A673 (cell line): ENCODE data around the gene GRM3. TPM values are rescaled to one million over a fixed set of nuclear protein-coding genes. Genes with fewer than 3 reads are reported as not detected.

Source experiments
- BruUV-seq: library from RNA; stranded (reverse); fragments of 400-500 nt; replicated peaks from 2 replicates; lab custom pipeline; 2021; lab: Mats Ljungman, UMichigan
- CTCF ChIA-PET: fragments of 300-600 bp; sonication (Branson Sonifier 250); formaldehyde crosslinking; loops from one replicate; lab custom pipeline; 2022; ENCODE audit warnings: antibody characterized with exemption; lab: Charles Lee
- POLR2A ChIA-PET: fragments of 300-600 bp; sonication (Branson Sonifier 250); formaldehyde crosslinking; loops from one replicate; lab custom pipeline; 2022; ENCODE audit warnings: antibody characterized with exemption; ENCODE audit not compliant: low non-redundant PET; lab: Charles Lee
- DNase-seq: peaks from one replicate; pipeline ENCODE4 v3.0.0-alpha.2; 2015; ENCODE audit warnings: low spot score
- H3K27ac ChIP-seq: fragments of 200-600 bp; sonication (generic); 2 replicates; pipeline ENCODE4 v1.5.1; 2016; ENCODE audit warnings: mixed run types, low read depth, mild to moderate bottlenecking, mixed read lengths, antibody characterized with exemption, low read length; ENCODE audit not compliant: poor library complexity, severe bottlenecking
- H3K27me3 ChIP-seq: fragments of 200-600 bp; sonication (generic); replicated peaks from 2 replicates; pipeline ENCODE4 v1.6.1; 2017; ENCODE audit warnings: mixed run types, low read depth, mild to moderate bottlenecking, mixed read lengths, antibody characterized with exemption, low read length; ENCODE audit not compliant: insufficient read depth, poor library complexity
- H3K36me3 ChIP-seq: fragments of 200-600 bp; sonication (generic); 2 replicates; pipeline ENCODE4 v1.6.1; 2016; ENCODE audit warnings: mixed run types, mild to moderate bottlenecking, mixed read lengths, antibody characterized with exemption, low read length; ENCODE audit not compliant: insufficient read depth, poor library complexity, severe bottlenecking
- H3K4me1 ChIP-seq: fragments of 200-600 bp; sonication (generic); 2 replicates; pipeline ENCODE4 v1.6.1; 2017; ENCODE audit warnings: mixed run types, mild to moderate bottlenecking, mixed read lengths, antibody characterized with exemption, low read length; ENCODE audit not compliant: insufficient read depth, poor library complexity, severe bottlenecking
- H3K4me3 ChIP-seq: fragments of 200-600 bp; sonication (generic); 2 replicates; pipeline ENCODE4 v1.5.1; 2016; ENCODE audit warnings: low read depth, mixed run types, mild to moderate bottlenecking, mixed read lengths, low read length; ENCODE audit not compliant: poor library complexity, severe bottlenecking
- H3K9me3 ChIP-seq: fragments of 200-600 bp; sonication (generic); 2 replicates; pipeline ENCODE4 v1.6.1; 2016; ENCODE audit warnings: mixed run types, low read depth, mild to moderate bottlenecking, mixed read lengths, antibody characterized with exemption, low read length; ENCODE audit not compliant: poor library complexity, severe bottlenecking
- EZH2 ChIP-seq: fragments of 200-600 bp; sonication (generic); IDR thresholded peaks from 2 replicates; pipeline ENCODE4 v1.6.1; 2017; ENCODE audit warnings: borderline replicate concordance, low read depth, mild to moderate bottlenecking, mixed read lengths, antibody characterized with exemption, low read length; ENCODE audit not compliant: poor library complexity, severe bottlenecking
- intact Hi-C: fragments of 100-400 bp; cut with micrococcal nuclease; formaldehyde crosslinking; loops from one replicate; pipeline ENCODE4 v1.10.0; 2022; ENCODE audit not compliant: unreplicated experiment
- total RNA-seq: library from RNA; stranded (reverse); gene quantifications from 2 replicates; pipeline ENCODE4 v1.2.3, GENCODE V29; 2021
- TF ChIP-seq, protein P1 (sequence below): fragments of 300-800, 200-600 bp; sonication (generic); conservative IDR thresholded peaks from 2 replicates; pipeline ENCODE4 v1.5.1; 2017; ENCODE audit warnings: low read depth, mild to moderate bottlenecking, antibody characterized with exemption, low read length, moderate library complexity, mixed read lengths

The GRM3 gene
- total RNA-seq, 1 experiment from 2014 or later: not detected

DNA sequence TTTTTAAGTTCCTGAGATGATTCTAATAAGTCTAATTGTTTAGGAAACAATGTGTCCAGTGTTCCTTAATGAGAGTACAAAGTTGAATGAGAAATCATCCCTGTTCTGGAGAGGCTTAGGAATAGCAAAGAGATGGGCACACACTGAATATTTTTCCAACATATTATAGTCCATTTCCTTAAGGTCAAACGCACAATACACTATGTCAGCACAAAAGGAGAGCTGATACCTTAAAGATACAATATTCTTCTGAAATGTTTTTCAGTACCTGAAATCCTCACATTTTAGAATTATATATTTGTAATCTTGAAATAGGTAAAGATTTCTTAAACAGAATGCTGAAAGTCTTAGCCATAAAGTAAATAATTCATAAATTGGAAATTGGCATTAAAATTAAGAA is 183.2 kb downstream of the GRM3 start:
- POLR2A ChIA-PET: no interaction called here
- Histone ChIP-seq H3K36me3 (no peaks in the 10 kb centered on the region), H3K4me1 (no peaks in the 10 kb centered on the region), H3K4me3 (no peak overlapping the region), H3K9me3 (no peaks in the 10 kb centered on the region), H3K27ac (no peak overlapping the region), H3K27me3 (peaks cover 52% of the 10 kb centered on the region)
- CTCF ChIA-PET: no interaction called here
- TF ChIP-seq, protein P1, sequence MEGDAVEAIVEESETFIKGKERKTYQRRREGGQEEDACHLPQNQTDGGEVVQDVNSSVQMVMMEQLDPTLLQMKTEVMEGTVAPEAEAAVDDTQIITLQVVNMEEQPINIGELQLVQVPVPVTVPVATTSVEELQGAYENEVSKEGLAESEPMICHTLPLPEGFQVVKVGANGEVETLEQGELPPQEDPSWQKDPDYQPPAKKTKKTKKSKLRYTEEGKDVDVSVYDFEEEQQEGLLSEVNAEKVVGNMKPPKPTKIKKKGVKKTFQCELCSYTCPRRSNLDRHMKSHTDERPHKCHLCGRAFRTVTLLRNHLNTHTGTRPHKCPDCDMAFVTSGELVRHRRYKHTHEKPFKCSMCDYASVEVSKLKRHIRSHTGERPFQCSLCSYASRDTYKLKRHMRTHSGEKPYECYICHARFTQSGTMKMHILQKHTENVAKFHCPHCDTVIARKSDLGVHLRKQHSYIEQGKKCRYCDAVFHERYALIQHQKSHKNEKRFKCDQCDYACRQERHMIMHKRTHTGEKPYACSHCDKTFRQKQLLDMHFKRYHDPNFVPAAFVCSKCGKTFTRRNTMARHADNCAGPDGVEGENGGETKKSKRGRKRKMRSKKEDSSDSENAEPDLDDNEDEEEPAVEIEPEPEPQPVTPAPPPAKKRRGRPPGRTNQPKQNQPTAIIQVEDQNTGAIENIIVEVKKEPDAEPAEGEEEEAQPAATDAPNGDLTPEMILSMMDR: no peak
- no peak for TF ChIP-seq EZH2
- BruUV-seq: no TSS peak
- intact Hi-C loops: no loop called here
- no peak for DNase-seq

DNA sequence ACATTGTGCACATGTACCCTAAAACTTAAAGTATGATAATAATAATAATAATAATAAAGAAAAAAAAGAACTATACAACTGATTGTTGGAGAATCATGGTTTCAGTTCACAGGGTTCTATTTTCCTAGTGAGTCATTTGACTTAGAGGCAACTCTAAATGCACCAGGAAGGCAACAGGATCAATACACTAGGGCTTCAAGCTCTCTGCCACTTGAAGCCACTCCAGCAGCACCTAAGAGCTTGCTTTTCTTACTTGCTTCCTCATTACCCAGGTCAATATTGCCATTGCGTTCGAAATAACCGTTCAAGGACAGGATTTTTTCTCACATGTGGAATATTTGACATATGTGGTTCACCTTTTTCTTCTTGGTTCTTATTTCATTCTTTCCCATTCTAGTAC is 189.7 kb downstream of the GRM3 start:
- Histone ChIP-seq H3K4me3 (no peak overlapping the region), H3K27ac (no peak overlapping the region), H3K4me1 (no peaks in the 10 kb centered on the region), H3K27me3 (peaks cover 17% of the 10 kb centered on the region), H3K36me3 (no peaks in the 10 kb centered on the region), H3K9me3 (no peaks in the 10 kb centered on the region)
- no peak for DNase-seq
- ChIA-PET POLR2A (no interaction called here), CTCF (no interaction called here)
- BruUV-seq: no TSS peak
- intact Hi-C loops: no loop called here
- no peak for TF ChIP-seq EZH2

DNA sequence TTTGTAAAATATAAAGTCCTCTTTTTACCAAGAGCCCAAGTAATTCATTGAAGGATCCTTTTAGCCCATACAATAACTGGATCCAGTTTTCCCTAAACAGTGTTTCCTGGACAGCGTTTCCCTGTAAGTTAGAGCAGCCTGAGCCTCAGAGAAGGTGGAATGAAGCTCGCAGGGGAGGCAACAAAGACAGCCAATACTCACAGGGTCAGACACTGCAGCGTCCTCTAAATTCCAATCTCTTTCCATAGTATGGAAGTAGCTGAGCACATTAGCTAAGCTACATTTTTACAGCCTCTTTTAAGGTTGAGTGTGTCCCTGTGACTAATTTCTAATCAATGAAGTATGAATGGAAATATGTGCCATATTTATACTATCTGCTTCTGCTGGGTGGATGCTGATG is 193.5 kb downstream of the GRM3 start:
- Histone ChIP-seq H3K9me3 (no peaks in the 10 kb centered on the region), H3K4me3 (no peak overlapping the region), H3K4me1 (no peaks in the 10 kb centered on the region), H3K27me3 (no peaks in the 10 kb centered on the region), H3K27ac (no peak overlapping the region), H3K36me3 (no peaks in the 10 kb centered on the region)
- no peak for DNase-seq
- ChIA-PET CTCF (no interaction called here), POLR2A (no interaction called here)
- BruUV-seq: no TSS peak
- TF ChIP-seq EZH2: no peak
- TF ChIP-seq, protein P1: no peak
- intact Hi-C loops: no loop called here

DNA sequence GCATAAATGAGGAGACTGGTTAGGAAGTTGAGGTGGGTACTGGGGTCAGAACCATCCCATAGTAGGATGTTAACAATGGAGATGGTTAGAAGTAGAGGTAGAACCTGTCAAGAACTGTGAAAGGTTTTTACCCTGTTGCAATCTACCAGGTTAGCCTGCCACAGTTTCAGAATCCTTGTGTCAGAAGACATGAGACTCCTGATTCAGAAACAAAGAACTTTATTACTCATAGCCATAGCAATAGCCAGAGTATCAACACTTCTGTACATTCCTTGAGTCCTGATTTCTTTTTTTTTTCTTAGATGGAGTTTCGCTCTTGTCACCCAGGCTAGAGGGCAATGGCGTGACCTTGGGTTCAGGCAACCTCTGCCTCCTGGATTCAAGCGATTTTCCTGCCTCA is 200.9 kb downstream of the GRM3 start:
- H3K4me3 ChIP-seq: no peak overlapping the region
- no peak for TF ChIP-seq EZH2
- TF ChIP-seq, protein P1: no peak
- DNase-seq: no peak
- no TSS peak for BruUV-seq
- intact Hi-C loops: no loop called here
- H3K27ac ChIP-seq: no peak overlapping the region
- CTCF ChIA-PET: no interaction called here
- POLR2A ChIA-PET: no interaction called here
- no peaks in the 10 kb centered on the region for H3K9me3 ChIP-seq
- H3K36me3 ChIP-seq: no peaks in the 10 kb centered on the region
- H3K27me3 ChIP-seq: no peaks in the 10 kb centered on the region
- no peaks in the 10 kb centered on the region for H3K4me1 ChIP-seq
